ENCODE results near the gene TSC2.

TSC2 gene

GRCh38 chr16:2026461-2027023 is 21.2 kb upstream of the TSC2 start, which contains the start of gene NHERF2:
Gene NHERF2, plus strand, starts transcription at chr16:2026902. Its CDS starts 104 bp downstream, at chr16:2027006.
- TF ChIP-seq, protein P1, sequence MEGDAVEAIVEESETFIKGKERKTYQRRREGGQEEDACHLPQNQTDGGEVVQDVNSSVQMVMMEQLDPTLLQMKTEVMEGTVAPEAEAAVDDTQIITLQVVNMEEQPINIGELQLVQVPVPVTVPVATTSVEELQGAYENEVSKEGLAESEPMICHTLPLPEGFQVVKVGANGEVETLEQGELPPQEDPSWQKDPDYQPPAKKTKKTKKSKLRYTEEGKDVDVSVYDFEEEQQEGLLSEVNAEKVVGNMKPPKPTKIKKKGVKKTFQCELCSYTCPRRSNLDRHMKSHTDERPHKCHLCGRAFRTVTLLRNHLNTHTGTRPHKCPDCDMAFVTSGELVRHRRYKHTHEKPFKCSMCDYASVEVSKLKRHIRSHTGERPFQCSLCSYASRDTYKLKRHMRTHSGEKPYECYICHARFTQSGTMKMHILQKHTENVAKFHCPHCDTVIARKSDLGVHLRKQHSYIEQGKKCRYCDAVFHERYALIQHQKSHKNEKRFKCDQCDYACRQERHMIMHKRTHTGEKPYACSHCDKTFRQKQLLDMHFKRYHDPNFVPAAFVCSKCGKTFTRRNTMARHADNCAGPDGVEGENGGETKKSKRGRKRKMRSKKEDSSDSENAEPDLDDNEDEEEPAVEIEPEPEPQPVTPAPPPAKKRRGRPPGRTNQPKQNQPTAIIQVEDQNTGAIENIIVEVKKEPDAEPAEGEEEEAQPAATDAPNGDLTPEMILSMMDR (IDR thresholded peaks at IDR 0.05; ENCODE audit: insufficient read depth, low read depth, low read length, missing control alignments): no peak
- no peak for DNase-seq (ENCODE audit: low read depth)
- no peak within 1 kb of the TSS; the same call in 1 of the 2 replicates for H3K4me3 ChIP-seq (ENCODE audit: low read depth, low read length)

- no peak for DNase-seq (ENCODE audit: low read depth)
- H3K4me3 ChIP-seq (ENCODE audit: low read depth, low read length): no peak overlapping the region; the same call in 1 of the 2 replicates
- TF ChIP-seq, protein P1 (IDR thresholded peaks at IDR 0.05; ENCODE audit: insufficient read depth, low read depth, low read length, missing control alignments): peak; percentile 2
Observed at GRCh38 chr16:2027024-2028010, 20.5 kb upstream of the TSC2 start.

DNA sequence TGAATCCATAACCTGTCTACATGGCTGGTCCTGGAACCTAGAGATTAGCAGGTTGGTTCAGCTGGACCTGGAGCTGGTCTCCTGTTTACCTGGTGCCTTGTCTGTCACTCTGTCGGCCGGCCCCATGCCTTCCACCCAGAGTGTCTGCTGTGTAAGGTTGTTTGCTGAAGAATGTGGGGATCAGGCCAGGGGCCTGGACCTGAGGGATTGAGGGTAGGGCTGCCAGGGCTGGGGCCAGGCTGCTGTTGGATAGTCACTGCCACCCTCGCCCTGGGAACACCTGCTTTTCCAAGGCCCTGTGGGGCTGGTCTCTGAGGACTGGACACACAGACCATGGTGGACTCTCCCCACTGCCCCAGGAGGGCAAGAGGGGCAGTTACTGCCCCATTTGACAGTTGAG is 19.6 kb upstream of the TSC2 start:
- DNase-seq (ENCODE audit: low read depth): no peak
- TF ChIP-seq, protein P1 (IDR thresholded peaks at IDR 0.05; ENCODE audit: insufficient read depth, low read depth, low read length, missing control alignments): no peak
- H3K4me3 ChIP-seq (ENCODE audit: low read depth, low read length): no peak overlapping the region

DNA sequence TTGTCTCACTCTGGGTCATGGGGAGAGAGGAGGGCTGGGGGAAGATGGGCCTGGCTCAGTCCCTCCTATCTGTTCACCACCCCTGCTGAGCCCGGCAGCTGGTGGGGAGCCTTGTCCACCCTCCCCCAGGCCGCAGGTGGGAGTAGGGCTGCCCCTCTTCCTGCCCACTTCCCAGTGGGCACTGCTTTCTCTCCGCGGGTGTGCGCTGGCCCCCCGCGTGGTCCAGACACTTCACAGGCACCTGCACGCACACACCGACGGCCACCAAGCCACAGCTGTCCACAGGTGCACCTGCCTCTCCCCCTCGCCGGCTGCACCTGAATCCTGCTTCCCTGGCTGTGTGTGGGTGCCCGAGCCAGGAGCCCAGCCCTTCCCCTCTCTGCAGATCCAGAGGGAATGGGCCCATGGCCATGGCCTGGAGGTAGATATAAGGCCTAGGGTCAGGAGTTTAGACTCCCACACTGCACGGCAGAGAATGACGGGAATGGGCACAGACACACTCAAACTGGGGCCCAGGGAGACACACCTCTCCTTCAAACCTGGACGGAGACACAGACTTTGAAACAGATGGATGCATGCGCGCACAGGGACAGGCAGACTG is 19.1 kb upstream of the TSC2 start:
- no peak overlapping the region for H3K4me3 ChIP-seq (ENCODE audit: low read depth, low read length)
- no peak for DNase-seq (ENCODE audit: low read depth)
- TF ChIP-seq, protein P1 (IDR thresholded peaks at IDR 0.05; ENCODE audit: insufficient read depth, low read depth, low read length, missing control alignments): no peak

DNA sequence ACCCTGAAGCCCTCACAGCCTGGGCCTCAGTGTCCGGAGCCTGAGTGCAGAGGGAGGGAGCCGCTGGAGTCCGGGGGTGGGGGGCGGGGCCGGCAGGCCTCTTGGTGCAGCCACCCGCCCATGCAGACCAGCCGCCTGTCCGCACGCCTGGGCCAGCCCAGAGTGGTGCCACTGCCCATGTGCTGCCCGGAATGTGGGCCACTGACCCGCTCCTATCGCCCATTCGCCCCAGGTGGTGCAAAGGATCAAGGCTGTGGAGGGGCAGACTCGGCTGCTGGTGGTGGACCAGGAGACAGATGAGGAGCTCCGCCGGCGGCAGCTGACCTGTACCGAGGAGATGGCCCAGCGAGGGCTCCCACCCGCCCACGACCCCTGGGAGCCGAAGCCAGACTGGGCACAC is 18.4 kb upstream of the TSC2 start:
- H3K4me3 ChIP-seq (ENCODE audit: low read depth, low read length): no peak overlapping the region
- TF ChIP-seq, protein P1 (IDR thresholded peaks at IDR 0.05; ENCODE audit: insufficient read depth, low read depth, low read length, missing control alignments): no peak

GRCh38 chr16:2030036-2030435 is 17.7 kb upstream of the TSC2 start:
- DNase-seq (ENCODE audit: low read depth): no peak
- TF ChIP-seq, protein P1 (IDR thresholded peaks at IDR 0.05; ENCODE audit: insufficient read depth, low read depth, low read length, missing control alignments): no peak

More for the DNA sequence above, 18.4 kb upstream of the TSC2 start:
- no peak for DNase-seq (ENCODE audit: low read depth)

More at GRCh38 chr16:2030036-2030435, 17.7 kb upstream of the TSC2 start:
- no peak overlapping the region for H3K4me3 ChIP-seq (ENCODE audit: low read depth, low read length)
